ENCODE data around the gene CFAP92.

GRCh38 chr3:128910006-128910405 lies 83.9 kb downstream of the CFAP92 start:
- TF ChIP-seq CTCF (IDR thresholded peaks at IDR 0.05; ENCODE audit: low read length) (no peak), EZH2 (optimal IDR thresholded peaks at IDR 0.05; ENCODE audit: low read depth, low read length) (no peak)

Measured in MM.1S (cell line).